Panc1 (cell line): ENCODE measurements around the gene CLPX.

Experiments used
- POLR2AphosphoS5 ChIP-seq: IDR thresholded peaks from 2 replicates; pipeline ENCODE4 v1.6.1; 2012; ENCODE audit warnings: mild to moderate bottlenecking, low read depth, low read length, moderate library complexity
- REST ChIP-seq, 2 experiments: IDR thresholded peaks; 2 replicates each; pipeline ENCODE4 v1.6.1; 2011 to 2012; ENCODE audit warnings: low read depth in 2 of 2, control low read depth in 1 of 2, low read length in 1 of 2, mild to moderate bottlenecking in 1 of 2, moderate library complexity in 1 of 2; ENCODE audit not compliant: insufficient read depth in 1 of 2
- TF ChIP-seq, protein P1 (sequence below): fragments of 450-650 bp; IDR thresholded peaks from 2 replicates; pipeline ENCODE4 v1.5.1; 2017; ENCODE audit warnings: mild to moderate bottlenecking

- TF ChIP-seq, protein P1, sequence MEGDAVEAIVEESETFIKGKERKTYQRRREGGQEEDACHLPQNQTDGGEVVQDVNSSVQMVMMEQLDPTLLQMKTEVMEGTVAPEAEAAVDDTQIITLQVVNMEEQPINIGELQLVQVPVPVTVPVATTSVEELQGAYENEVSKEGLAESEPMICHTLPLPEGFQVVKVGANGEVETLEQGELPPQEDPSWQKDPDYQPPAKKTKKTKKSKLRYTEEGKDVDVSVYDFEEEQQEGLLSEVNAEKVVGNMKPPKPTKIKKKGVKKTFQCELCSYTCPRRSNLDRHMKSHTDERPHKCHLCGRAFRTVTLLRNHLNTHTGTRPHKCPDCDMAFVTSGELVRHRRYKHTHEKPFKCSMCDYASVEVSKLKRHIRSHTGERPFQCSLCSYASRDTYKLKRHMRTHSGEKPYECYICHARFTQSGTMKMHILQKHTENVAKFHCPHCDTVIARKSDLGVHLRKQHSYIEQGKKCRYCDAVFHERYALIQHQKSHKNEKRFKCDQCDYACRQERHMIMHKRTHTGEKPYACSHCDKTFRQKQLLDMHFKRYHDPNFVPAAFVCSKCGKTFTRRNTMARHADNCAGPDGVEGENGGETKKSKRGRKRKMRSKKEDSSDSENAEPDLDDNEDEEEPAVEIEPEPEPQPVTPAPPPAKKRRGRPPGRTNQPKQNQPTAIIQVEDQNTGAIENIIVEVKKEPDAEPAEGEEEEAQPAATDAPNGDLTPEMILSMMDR: no peak
- TF ChIP-seq POLR2AphosphoS5 (no peak), REST (IDR thresholded peaks at IDR 0.05; ENCODE audit: insufficient read depth in 1 of 2, low read depth in 2 of 2, low read length in 1 of 2) (no peak)
Measured at GRCh38 chr15:65194826-65195547, 9.8 kb upstream of the CLPX start.
